Middle frontal gyrus (tissue), 1 donor: ENCODE data around the gene GABRB1.

Experiments used
- DNase-seq: peaks from one replicate; pipeline ENCODE4 v3.0.0-alpha.2; 2015; ENCODE audit warnings: low spot score; ENCODE audit errors: extremely low spot score

Gene GABRB1

GRCh38 chr4:47045261-47045660 lies 13.9 kb downstream of the GABRB1 start:
- no peak for DNase-seq

GRCh38 chr4:47049347-47049746 lies 18.0 kb downstream of the GABRB1 start:
- no peak for DNase-seq

- no peak for DNase-seq
Measured at GRCh38 chr4:47050761-47051725, 19.7 kb downstream of the GABRB1 start.

- no peak for DNase-seq
Measured at GRCh38 chr4:47053485-47053884, 22.1 kb downstream of the GABRB1 start.

- no peak for DNase-seq
Measured at GRCh38 chr4:47054130-47054529, 22.8 kb downstream of the GABRB1 start.

GRCh38 chr4:47057991-47058390 lies 26.6 kb downstream of the GABRB1 start:
- no peak for DNase-seq

GRCh38 chr4:47060561-47060960 lies 29.2 kb downstream of the GABRB1 start:
- no peak for DNase-seq

- no peak for DNase-seq
Measured at GRCh38 chr4:47061435-47061834, 30.1 kb downstream of the GABRB1 start.

GRCh38 chr4:47065051-47065481 lies 33.7 kb downstream of the GABRB1 start:
- DNase-seq, result peak; percentile 30

GRCh38 chr4:47068986-47069385 lies 37.6 kb downstream of the GABRB1 start:
- no peak for DNase-seq

GRCh38 chr4:47071901-47072341 lies 40.6 kb downstream of the GABRB1 start:
- DNase-seq, result no peak

- DNase-seq, result no peak
Measured at GRCh38 chr4:47073647-47074046, 42.3 kb downstream of the GABRB1 start.

GRCh38 chr4:47074816-47075215 lies 43.4 kb downstream of the GABRB1 start:
- no peak for DNase-seq

- DNase-seq, result no peak
Measured at GRCh38 chr4:47075262-47075661, 43.9 kb downstream of the GABRB1 start.

- no peak for DNase-seq
Measured at GRCh38 chr4:47075919-47076318, 44.6 kb downstream of the GABRB1 start.

- DNase-seq, result no peak
Measured at GRCh38 chr4:47084111-47084510, 52.7 kb downstream of the GABRB1 start.

GRCh38 chr4:47084795-47085194 lies 53.4 kb downstream of the GABRB1 start:
- DNase-seq, result no peak

GRCh38 chr4:47088298-47088697 lies 56.9 kb downstream of the GABRB1 start:
- DNase-seq, result no peak

GRCh38 chr4:47095884-47096283 lies 64.5 kb downstream of the GABRB1 start:
- DNase-seq, result no peak

GRCh38 chr4:47101453-47101852 lies 70.1 kb downstream of the GABRB1 start:
- no peak for DNase-seq

GRCh38 chr4:47104986-47105385 lies 73.6 kb downstream of the GABRB1 start:
- no peak for DNase-seq

GRCh38 chr4:47106561-47106960 lies 75.2 kb downstream of the GABRB1 start:
- no peak for DNase-seq

GRCh38 chr4:47109379-47109778 lies 78.0 kb downstream of the GABRB1 start:
- DNase-seq, result no peak
